SK-N-SH (cell line): Measurements from ENCODE around the gene NFIA. TPM values are rescaled to one million over a fixed set of nuclear protein-coding genes. Genes with fewer than 3 reads are reported as not detected.

Experiments used
- CTCF ChIA-PET: fragments of 300-600, 350-600 bp; formaldehyde crosslinking; extraction: SDS; loops from one replicate; lab custom pipeline; 2021; lab: Yijun Ruan, JAX
- POLR2A ChIA-PET: fragments of 350-600 bp; sonication (Branson Sonifier 250); formaldehyde crosslinking; extraction: SDS; loops from one replicate; lab custom pipeline; 2020; ENCODE audit warnings: antibody characterized with exemption, inconsistent platforms; lab: Yijun Ruan, JAX
- DNase-seq: peaks from one replicate; pipeline ENCODE4 v3.0.0; 2012
- H2AFZ ChIP-seq: fragments of 200-600 bp; sonication (generic); 2 replicates; pipeline ENCODE4 v1.8.1; 2016; ENCODE audit warnings: antibody characterized with exemption, mild to moderate bottlenecking, low read depth
- H3F3A ChIP-seq: fragments of 200-600 bp; sonication (generic); replicated peaks from 2 replicates; pipeline ENCODE3; 2016; ENCODE audit warnings: antibody characterized with exemption, mild to moderate bottlenecking; ENCODE audit not compliant: insufficient read depth
- H3K27ac ChIP-seq, 2 experiments: fragments of 200-500 bp in 1 of 2; fragments of 200-600 bp in 1 of 2; sonication (Bioruptor generic) in 1 of 2; sonication (generic), shearing (Covaris generic) in 1 of 2; 2 replicates each; pipeline versions ENCODE4 v1.5.1 to v1.6.1; 2014 to 2016; ENCODE audit warnings: low read depth in 2 of 2, inconsistent platforms in 1 of 2, low read length in 1 of 2, mild to moderate bottlenecking in 1 of 2, mixed read lengths in 1 of 2
- H3K27me3 ChIP-seq: fragments of 200-600 bp; sonication (generic), shearing (Covaris generic); 2 replicates; pipeline ENCODE4 v1.6.1; 2016; ENCODE audit warnings: mixed run types; ENCODE audit not compliant: insufficient read depth
- H3K36me3 ChIP-seq, 2 experiments: fragments of 200-500 bp in 1 of 2; fragments of 200-600 bp in 1 of 2; sonication (Bioruptor generic) in 1 of 2; sonication (generic) in 1 of 2; replicated peaks in 1 of 2; 2 replicates each; pipeline versions ENCODE3 to v1.5.1; 2014 to 2016; ENCODE audit warnings: low read length in 1 of 2, mild to moderate bottlenecking in 1 of 2; ENCODE audit not compliant: insufficient read depth in 2 of 2, control insufficient read depth in 1 of 2
- H3K4me1 ChIP-seq, 2 experiments: fragments of 200-500 bp in 1 of 2; fragments of 200-600 bp in 1 of 2; sonication (Bioruptor generic) in 1 of 2; sonication (generic), shearing (Covaris generic) in 1 of 2; 2 replicates each; pipeline versions ENCODE4 v1.5.1 to v1.6.1; 2014 to 2016; ENCODE audit warnings: low read depth in 1 of 2, low read length in 1 of 2, mixed run types in 1 of 2; ENCODE audit not compliant: insufficient read depth in 2 of 2, control insufficient read depth in 1 of 2
- H3K4me2 ChIP-seq: fragments of 200-600 bp; sonication (generic), shearing (Covaris generic); 2 replicates; pipeline ENCODE4 v1.6.1; 2017; ENCODE audit warnings: mixed run types
- H3K4me3 ChIP-seq, 2 experiments: fragments of 200-500 bp in 1 of 2; fragments of 200-600 bp in 1 of 2; sonication (Bioruptor generic) in 1 of 2; sonication (generic), shearing (Covaris generic) in 1 of 2; 2 replicates each; pipeline versions ENCODE4 v1.5.1 to v1.8.1; 2014 to 2016; ENCODE audit warnings: low read depth in 2 of 2, inconsistent platforms in 1 of 2, low read length in 1 of 2, mild to moderate bottlenecking in 1 of 2, mixed read lengths in 1 of 2, moderate library complexity in 1 of 2
- H3K79me2 ChIP-seq: fragments of 200-600 bp; sonication (generic); 2 replicates; pipeline ENCODE4 v1.8.1; 2017; ENCODE audit warnings: mild to moderate bottlenecking; ENCODE audit not compliant: insufficient read depth
- H3K9ac ChIP-seq: fragments of 200-600 bp; sonication (generic); 2 replicates; pipeline ENCODE4 v1.6.1; 2017; ENCODE audit warnings: mixed run types
- H3K9me2 ChIP-seq: fragments of 200-600 bp; sonication (generic); 2 replicates; pipeline ENCODE4 v1.6.1; 2017; ENCODE audit warnings: mixed run types
- H3K9me3 ChIP-seq: fragments of 200-600 bp; sonication (generic); 2 replicates; pipeline ENCODE4 v1.6.1; 2017; ENCODE audit warnings: mixed run types, mild to moderate bottlenecking, moderate library complexity
- H4K20me1 ChIP-seq: fragments of 200-600 bp; sonication (generic); 2 replicates; pipeline ENCODE4 v1.6.1; 2017; ENCODE audit warnings: mild to moderate bottlenecking, mixed run types; ENCODE audit not compliant: insufficient read depth
- CTCF ChIP-seq: fragments of 200-600 bp; sonication (generic); IDR thresholded peaks from 2 replicates; pipeline ENCODE4 v1.6.1; 2017; ENCODE audit warnings: antibody characterized with exemption, mild to moderate bottlenecking, moderate library complexity
- EP300 ChIP-seq, 2 experiments: IDR thresholded peaks; 2 replicates each; pipeline versions ENCODE4 v1.4.0 to v1.6.1; 2012; ENCODE audit warnings: borderline replicate concordance in 1 of 2, low read depth in 1 of 2, low read length in 1 of 2
- EZH2phosphoT487 ChIP-seq: fragments of 200-600 bp; sonication (generic); IDR thresholded peaks from 2 replicates; pipeline ENCODE4 v1.6.1; 2017; ENCODE audit warnings: low read depth, mixed run types, mild to moderate bottlenecking, antibody characterized with exemption, moderate library complexity, borderline replicate concordance
- JUND ChIP-seq: IDR thresholded peaks from 2 replicates; pipeline ENCODE4 v1.4.0; 2012
- MEF2A ChIP-seq: IDR thresholded peaks from 2 replicates; pipeline ENCODE4 v1.4.0; 2012; ENCODE audit warnings: low read depth, borderline replicate concordance
- NFIC ChIP-seq: IDR thresholded peaks from 2 replicates; pipeline ENCODE4 v1.4.0; 2012; ENCODE audit warnings: borderline replicate concordance
- NRF1 ChIP-seq: IDR thresholded peaks from 2 replicates; pipeline ENCODE4 v1.6.1; 2012; ENCODE audit warnings: low read depth, mild to moderate bottlenecking, low read length
- REST ChIP-seq: IDR thresholded peaks from 2 replicates; pipeline ENCODE4 v1.6.1; 2012; ENCODE audit warnings: mild to moderate bottlenecking, low read depth, low read length, moderate library complexity
- TAF1 ChIP-seq: IDR thresholded peaks from 2 replicates; pipeline ENCODE4 v1.6.1; 2012; ENCODE audit warnings: low read depth, mild to moderate bottlenecking, low read length, moderate library complexity, borderline replicate concordance
- TCF12 ChIP-seq: IDR thresholded peaks from 2 replicates; pipeline ENCODE4 v1.4.0; 2012
- YY1 ChIP-seq: IDR thresholded peaks from 2 replicates; pipeline ENCODE4 v1.4.0; 2012; ENCODE audit warnings: low read depth, mild to moderate bottlenecking
- WGBS: methylation state at CpG from one replicate; pipeline ENCODE4 v1.1.6; 2017; ENCODE audit warnings: low lambda C conversion rate; 5-methylcytosine and 5-hydroxymethylcytosine counted together
- polyA plus RNA-seq, 3 experiments: library from polyadenylated mRNA; depleted of rRNA; stranded (reverse); fragments of >200 nt; gene quantifications; 2 replicates each; pipeline ENCODE4 v1.2.3, GENCODE V29; 2012
- TF ChIP-seq, protein P1 (sequence below): IDR thresholded peaks from 2 replicates; pipeline ENCODE4 v1.4.0; 2012; ENCODE audit warnings: low read depth, borderline replicate concordance
- TF ChIP-seq, protein P2 (sequence below): IDR thresholded peaks from 2 replicates; pipeline ENCODE4; 2012

NFIA gene
- polyA plus RNA-seq, 1 of the 3 experiments (the other 2 are of a cell fraction), result 3.3 TPM

GRCh38 chr1:61130338-61131000, 48.1 kb downstream of the NFIA start:
- Histone ChIP-seq H3K9ac (no peak overlapping the region), H3K9me3 (no peaks in the 10 kb centered on the region), H3K36me3 (no peaks in the 10 kb centered on the region), H3K79me2 (no peaks in the 10 kb centered on the region; the same call in 1 of the 2 replicates), H2AFZ (no peak overlapping the region), H3K4me1 (peaks cover 14 to 20% of the 10 kb centered on the region in 2 experiments; a peak in 3 of 4 replicates), H4K20me1 (no peaks in the 10 kb centered on the region), H3K9me2 (no peaks in the 10 kb centered on the region), H3F3A (peaks cover 17% of the 10 kb centered on the region), H3K27ac (no peak overlapping the region), H3K4me3 (no peak overlapping the region), H3K4me2 (no peak overlapping the region), H3K27me3 (no peaks in the 10 kb centered on the region)
- ChIA-PET CTCF (interaction anchor here (1.0 to 2.6 kb wide), 4 partner anchors 10 to 208 kb away, joined by 3 to 7 read pairs (median 4); no protein-coding TSS in a partner anchor), POLR2A (no interaction called here)
- no peak for DNase-seq
- no peak for TF ChIP-seq EZH2phosphoT487
- no peak for TF ChIP-seq CTCF
- WGBS, result 92% methylated on average over 6 of the region's 6 CpGs

DNA sequence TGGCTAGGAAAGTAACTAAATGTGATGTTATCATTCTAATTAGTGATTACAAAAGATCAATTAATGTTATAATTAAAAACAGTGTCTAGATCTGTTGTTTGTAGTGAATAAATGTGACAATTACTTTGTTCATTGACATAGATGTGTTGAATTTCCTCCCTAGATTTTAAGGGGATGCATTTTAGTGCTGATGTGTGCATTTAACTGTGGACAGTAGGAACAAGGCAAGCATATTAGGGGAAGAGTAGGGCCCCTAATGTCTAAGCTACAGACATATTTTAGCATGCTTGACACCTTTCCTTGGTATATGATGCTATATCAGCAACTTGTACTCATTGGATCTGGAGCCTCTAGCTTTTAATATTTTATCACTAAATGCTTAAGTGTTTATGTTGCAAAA, 48.9 kb downstream of the NFIA start:
- Histone ChIP-seq H4K20me1 (no peaks in the 10 kb centered on the region), H3K4me1 (peaks cover 14 to 20% of the 10 kb centered on the region in 2 experiments; a peak in 3 of 4 replicates), H3K9me3 (no peaks in the 10 kb centered on the region), H3K4me3 (no peak overlapping the region), H3K9me2 (no peaks in the 10 kb centered on the region), H3K9ac (no peak overlapping the region), H3F3A (peaks cover 17% of the 10 kb centered on the region), H3K27me3 (no peaks in the 10 kb centered on the region), H3K4me2 (peak overlapping the region; percentile 64; the same call in 1 of the 2 replicates), H3K36me3 (no peaks in the 10 kb centered on the region), H3K79me2 (no peaks in the 10 kb centered on the region; the same call in 1 of the 2 replicates), H2AFZ (no peak overlapping the region), H3K27ac (peak overlapping the region; percentile 65 to 78; a peak in 3 of 4 replicates)
- CTCF ChIA-PET, result interaction anchor here (0.7 to 2.6 kb wide), 5 partner anchors 10 to 207 kb away, joined by 3 to 7 read pairs (median 3); no protein-coding TSS in a partner anchor
- no peak for DNase-seq
- no peak for TF ChIP-seq TAF1
- TF ChIP-seq, protein P1, sequence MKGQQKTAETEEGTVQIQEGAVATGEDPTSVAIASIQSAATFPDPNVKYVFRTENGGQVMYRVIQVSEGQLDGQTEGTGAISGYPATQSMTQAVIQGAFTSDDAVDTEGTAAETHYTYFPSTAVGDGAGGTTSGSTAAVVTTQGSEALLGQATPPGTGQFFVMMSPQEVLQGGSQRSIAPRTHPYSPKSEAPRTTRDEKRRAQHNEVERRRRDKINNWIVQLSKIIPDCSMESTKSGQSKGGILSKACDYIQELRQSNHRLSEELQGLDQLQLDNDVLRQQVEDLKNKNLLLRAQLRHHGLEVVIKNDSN, result no peak
- POLR2A ChIA-PET, result no interaction called here

GRCh38 chr1:61131716-61132115, 49.4 kb downstream of the NFIA start:
- H3K9me3 ChIP-seq, result no peaks in the 10 kb centered on the region
- POLR2A ChIA-PET, result no interaction called here
- H3K4me2 ChIP-seq, result peak overlapping the region; percentile 64
- no peaks in the 10 kb centered on the region for H3K9me2 ChIP-seq
- H3K36me3 ChIP-seq, result no peaks in the 10 kb centered on the region
- CTCF ChIA-PET, result interaction anchor here (0.7 to 2.6 kb wide), 4 partner anchors 11 to 138 kb away, joined by 3 to 7 read pairs (median 4); no protein-coding TSS in a partner anchor
- H3F3A ChIP-seq, result peaks cover 17% of the 10 kb centered on the region
- peaks cover 14 to 20% of the 10 kb centered on the region in 2 experiments; a peak in 3 of 4 replicates for H3K4me1 ChIP-seq
- peak; percentile 20 for DNase-seq
- H3K27ac ChIP-seq, result peak overlapping the region; percentile 65 to 78
- H4K20me1 ChIP-seq, result no peaks in the 10 kb centered on the region
- TF ChIP-seq JUND (no peak), NFIC (peak; percentile 58; the same call in 1 of the 2 replicates), TCF12 (peak; percentile 72), YY1 (no peak), NRF1 (no peak), EP300 (IDR thresholded peaks at IDR 0.05; ENCODE audit: borderline replicate concordance in 1 of 2, low read depth in 1 of 2, low read length in 1 of 2) (peak in 1 of 2 experiments; percentile 34; a peak in 1 of 4 replicates), MEF2A (no peak), REST (no peak)
- TF ChIP-seq, protein P2, sequence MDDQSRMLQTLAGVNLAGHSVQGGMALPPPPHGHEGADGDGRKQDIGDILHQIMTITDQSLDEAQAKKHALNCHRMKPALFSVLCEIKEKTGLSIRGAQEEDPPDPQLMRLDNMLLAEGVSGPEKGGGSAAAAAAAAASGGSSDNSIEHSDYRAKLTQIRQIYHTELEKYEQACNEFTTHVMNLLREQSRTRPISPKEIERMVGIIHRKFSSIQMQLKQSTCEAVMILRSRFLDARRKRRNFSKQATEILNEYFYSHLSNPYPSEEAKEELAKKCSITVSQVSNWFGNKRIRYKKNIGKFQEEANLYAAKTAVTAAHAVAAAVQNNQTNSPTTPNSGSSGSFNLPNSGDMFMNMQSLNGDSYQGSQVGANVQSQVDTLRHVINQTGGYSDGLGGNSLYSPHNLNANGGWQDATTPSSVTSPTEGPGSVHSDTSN, result no peak; the same call in 1 of the 2 replicates
- no peak overlapping the region; a peak in 2 of 4 replicates for H3K4me3 ChIP-seq
- no peak overlapping the region for H3K9ac ChIP-seq
- H3K27me3 ChIP-seq, result no peaks in the 10 kb centered on the region
- H3K79me2 ChIP-seq, result no peaks in the 10 kb centered on the region; the same call in 1 of the 2 replicates
- H2AFZ ChIP-seq, result peak overlapping the region; percentile 26; the same call in 1 of the 2 replicates
